Measurements from ENCODE around the gene VLDLR. TPM values are rescaled to one million over a fixed set of nuclear protein-coding genes. Genes with fewer than 3 reads are reported as not detected.

Gene VLDLR
- total and polyA plus RNA-seq, 2 of the 8 experiments (the other 6 are each of a cell fraction or from before 2014, with no cell fraction given) = 24.2 to 49.1 TPM

GRCh38 chr9:2688636-2689035 is 67.0 kb downstream of the VLDLR start:
- TF ChIP-seq CREB1 (IDR thresholded peaks at IDR 0.05) = no peak
- no peak for TF ChIP-seq CBX8 (IDR thresholded peaks at IDR 0.05; ENCODE audit: borderline replicate concordance, low read depth, low read length)
- no peak for TF ChIP-seq KDM1A (IDR thresholded peaks at IDR 0.05; ENCODE audit: borderline replicate concordance, low read length)
- no peak for TF ChIP-seq TAF1 (IDR thresholded peaks at IDR 0.05; ENCODE audit: low read depth, low read length)
- no peak for TF ChIP-seq MAFK (IDR thresholded peaks at IDR 0.05; ENCODE audit: low read depth, low read length)
- TF ChIP-seq CBX5 (IDR thresholded peaks at IDR 0.05; ENCODE audit: low read depth, low read length) = no peak
- Histone ChIP-seq H3K4me3 (ENCODE audit: extremely low read depth in 1 of 4, insufficient read depth in 2 of 4, low read depth in 3 of 4, low read length in 4 of 4) (no peak overlapping the region), H3K23ac (ENCODE audit: insufficient read length) (no peak overlapping the region), H3K4me1 (replicated peaks in 1 of 4; ENCODE audit: control insufficient read depth in 3 of 4, insufficient read depth in 4 of 4, low read length in 3 of 4) (no peaks in the 10 kb centered on the region; a peak in 2 of 7 replicates), H3K9ac (replicated peaks in 1 of 4; ENCODE audit: extremely low read depth in 1 of 4, low read depth in 3 of 4, low read length in 3 of 4) (no peak overlapping the region), H2BK20ac (ENCODE audit: low read length) (no peak overlapping the region), H3K27me3 (replicated peaks in 1 of 4; ENCODE audit: control insufficient read depth in 3 of 4, extremely low read depth in 1 of 4, insufficient read depth in 3 of 4, low read length in 3 of 4) (no peaks in the 10 kb centered on the region), H2AFZ (ENCODE audit: low read length) (no peak overlapping the region), H3K23me2 (ENCODE audit: low read depth, low read length) (no peaks in the 10 kb centered on the region), H3K79me2 (ENCODE audit: control insufficient read depth in 1 of 2, insufficient read depth in 2 of 2, low read length in 2 of 2) (no peaks in the 10 kb centered on the region), H3K56ac (replicated peaks; ENCODE audit: insufficient read length, low read depth, low read length) (no peak overlapping the region), H2BK15ac (ENCODE audit: low read length) (no peak overlapping the region), H4K91ac (replicated peaks; ENCODE audit: insufficient read length, low read length) (no peak overlapping the region), H3K18ac (ENCODE audit: extremely low read depth, low read length) (no peak overlapping the region), H3K4ac (replicated peaks; ENCODE audit: insufficient read length, low read depth, low read length) (no peak overlapping the region), H4K20me1 (replicated peaks in 1 of 2; ENCODE audit: control insufficient read depth in 1 of 2, insufficient read depth in 2 of 2, low read length in 2 of 2) (no peaks in the 10 kb centered on the region), H3K27ac (ENCODE audit: low read depth, low read length) (no peak overlapping the region), H4K5ac (ENCODE audit: insufficient read length, low read depth, low read length) (no peak overlapping the region), H4K8ac (ENCODE audit: extremely low read depth, insufficient read depth, low read length) (no peak overlapping the region), H2BK12ac (ENCODE audit: low read depth, low read length) (no peak overlapping the region), H2BK120ac (replicated peaks; ENCODE audit: low read depth, low read length) (no peak overlapping the region), H3K79me1 (ENCODE audit: low read depth, low read length) (no peaks in the 10 kb centered on the region), H3K4me2 (ENCODE audit: insufficient read depth in 1 of 2, low read depth in 2 of 2, low read length in 2 of 2) (no peak overlapping the region), H2AK5ac (ENCODE audit: low read depth, low read length) (no peak overlapping the region), H2BK5ac (ENCODE audit: low read depth, low read length) (no peak overlapping the region), H3K9me3 (ENCODE audit: insufficient read depth in 2 of 2, low read depth in 1 of 2, low read length in 1 of 2) (no peaks in the 10 kb centered on the region), H3K36me3 (ENCODE audit: control insufficient read depth in 2 of 4, insufficient read depth in 4 of 4, low read length in 3 of 4) (no peaks in the 10 kb centered on the region), H3K14ac (ENCODE audit: insufficient read length) (no peak overlapping the region)
- ChIA-PET POLR2A (ENCODE audit: partially characterized antibody) (interaction anchor here (1.0 kb wide), 1 partner anchor 11 kb away, joined by 5 read pairs; no protein-coding TSS in a partner anchor), CTCF (ENCODE audit: partially characterized antibody) (no interaction called here)
- FAIRE-seq (no peak), DNase-seq (ENCODE audit: low read depth in 1 of 2, low spot score in 2 of 2) (no peak)
- WGBS, 2 experiments (ENCODE audit: extremely low coverage in 1 of 2, insufficient coverage in 1 of 2, insufficient read length in 1 of 2, insufficient replicate concordance in 2 of 2, low coverage in 1 of 2, low lambda C conversion rate in 2 of 2, missing lambda C conversion rate in 1 of 2) = 88% methylated on average over 3 of the region's 3 CpGs; no CpG with 5 or more reads in 1 of the 2 experiments
